ENCODE measurements around the gene STXBP3.

DNA sequence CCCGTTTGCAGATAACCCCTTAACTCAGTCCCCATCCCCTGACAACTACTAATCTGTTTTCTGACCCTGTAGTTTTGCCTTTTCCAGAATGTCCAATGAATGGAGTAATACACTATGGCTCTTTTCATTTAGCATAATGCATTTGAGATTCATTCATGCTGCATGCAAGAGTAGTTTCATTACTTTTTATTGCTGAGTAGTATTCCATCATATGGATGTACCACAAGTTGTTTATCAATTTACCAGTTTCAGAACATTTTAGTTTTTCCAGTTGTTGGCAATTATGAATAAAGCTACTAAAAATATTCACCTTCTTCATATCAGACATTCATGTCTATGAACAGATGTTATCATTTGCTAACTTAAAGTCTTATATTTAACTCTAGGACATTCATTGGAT lies 45.3 kb downstream of the STXBP3 start:
- TF ChIP-seq POLR2A (IDR thresholded peaks at IDR 0.05; ENCODE audit: low read length) (no peak), SREBF2 (IDR thresholded peaks at IDR 0.05) (no peak), FOSL2 (IDR thresholded peaks at IDR 0.05) (no peak), FOSL2 (CRISPR knock-in tag; IDR thresholded peaks at IDR 0.05) (no peak), CHD2 (IDR thresholded peaks at IDR 0.05; ENCODE audit: low read length, partially characterized antibody) (no peak), KDM5A (IDR thresholded peaks at IDR 0.05) (no peak), BHLHE40 (IDR thresholded peaks at IDR 0.05; ENCODE audit: low read depth, low read length) (no peak), SMC3 (IDR thresholded peaks at IDR 0.05) (no peak), JUN (IDR thresholded peaks at IDR 0.05) (no peak), CBX2 (IDR thresholded peaks at IDR 0.05; ENCODE audit: borderline replicate concordance, low read depth) (no peak)
- TF ChIP-seq, protein P1, sequence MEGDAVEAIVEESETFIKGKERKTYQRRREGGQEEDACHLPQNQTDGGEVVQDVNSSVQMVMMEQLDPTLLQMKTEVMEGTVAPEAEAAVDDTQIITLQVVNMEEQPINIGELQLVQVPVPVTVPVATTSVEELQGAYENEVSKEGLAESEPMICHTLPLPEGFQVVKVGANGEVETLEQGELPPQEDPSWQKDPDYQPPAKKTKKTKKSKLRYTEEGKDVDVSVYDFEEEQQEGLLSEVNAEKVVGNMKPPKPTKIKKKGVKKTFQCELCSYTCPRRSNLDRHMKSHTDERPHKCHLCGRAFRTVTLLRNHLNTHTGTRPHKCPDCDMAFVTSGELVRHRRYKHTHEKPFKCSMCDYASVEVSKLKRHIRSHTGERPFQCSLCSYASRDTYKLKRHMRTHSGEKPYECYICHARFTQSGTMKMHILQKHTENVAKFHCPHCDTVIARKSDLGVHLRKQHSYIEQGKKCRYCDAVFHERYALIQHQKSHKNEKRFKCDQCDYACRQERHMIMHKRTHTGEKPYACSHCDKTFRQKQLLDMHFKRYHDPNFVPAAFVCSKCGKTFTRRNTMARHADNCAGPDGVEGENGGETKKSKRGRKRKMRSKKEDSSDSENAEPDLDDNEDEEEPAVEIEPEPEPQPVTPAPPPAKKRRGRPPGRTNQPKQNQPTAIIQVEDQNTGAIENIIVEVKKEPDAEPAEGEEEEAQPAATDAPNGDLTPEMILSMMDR (IDR thresholded peaks at IDR 0.05) = no peak
- TF ChIP-seq, protein P2, sequence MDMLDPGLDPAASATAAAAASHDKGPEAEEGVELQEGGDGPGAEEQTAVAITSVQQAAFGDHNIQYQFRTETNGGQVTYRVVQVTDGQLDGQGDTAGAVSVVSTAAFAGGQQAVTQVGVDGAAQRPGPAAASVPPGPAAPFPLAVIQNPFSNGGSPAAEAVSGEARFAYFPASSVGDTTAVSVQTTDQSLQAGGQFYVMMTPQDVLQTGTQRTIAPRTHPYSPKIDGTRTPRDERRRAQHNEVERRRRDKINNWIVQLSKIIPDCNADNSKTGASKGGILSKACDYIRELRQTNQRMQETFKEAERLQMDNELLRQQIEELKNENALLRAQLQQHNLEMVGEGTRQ (IDR thresholded peaks at IDR 0.05) = no peak
- TF ChIP-seq, protein P3, sequence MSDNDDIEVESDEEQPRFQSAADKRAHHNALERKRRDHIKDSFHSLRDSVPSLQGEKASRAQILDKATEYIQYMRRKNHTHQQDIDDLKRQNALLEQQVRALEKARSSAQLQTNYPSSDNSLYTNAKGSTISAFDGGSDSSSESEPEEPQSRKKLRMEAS (IDR thresholded peaks at IDR 0.05) = no peak
- TF ChIP-seq, protein P4, sequence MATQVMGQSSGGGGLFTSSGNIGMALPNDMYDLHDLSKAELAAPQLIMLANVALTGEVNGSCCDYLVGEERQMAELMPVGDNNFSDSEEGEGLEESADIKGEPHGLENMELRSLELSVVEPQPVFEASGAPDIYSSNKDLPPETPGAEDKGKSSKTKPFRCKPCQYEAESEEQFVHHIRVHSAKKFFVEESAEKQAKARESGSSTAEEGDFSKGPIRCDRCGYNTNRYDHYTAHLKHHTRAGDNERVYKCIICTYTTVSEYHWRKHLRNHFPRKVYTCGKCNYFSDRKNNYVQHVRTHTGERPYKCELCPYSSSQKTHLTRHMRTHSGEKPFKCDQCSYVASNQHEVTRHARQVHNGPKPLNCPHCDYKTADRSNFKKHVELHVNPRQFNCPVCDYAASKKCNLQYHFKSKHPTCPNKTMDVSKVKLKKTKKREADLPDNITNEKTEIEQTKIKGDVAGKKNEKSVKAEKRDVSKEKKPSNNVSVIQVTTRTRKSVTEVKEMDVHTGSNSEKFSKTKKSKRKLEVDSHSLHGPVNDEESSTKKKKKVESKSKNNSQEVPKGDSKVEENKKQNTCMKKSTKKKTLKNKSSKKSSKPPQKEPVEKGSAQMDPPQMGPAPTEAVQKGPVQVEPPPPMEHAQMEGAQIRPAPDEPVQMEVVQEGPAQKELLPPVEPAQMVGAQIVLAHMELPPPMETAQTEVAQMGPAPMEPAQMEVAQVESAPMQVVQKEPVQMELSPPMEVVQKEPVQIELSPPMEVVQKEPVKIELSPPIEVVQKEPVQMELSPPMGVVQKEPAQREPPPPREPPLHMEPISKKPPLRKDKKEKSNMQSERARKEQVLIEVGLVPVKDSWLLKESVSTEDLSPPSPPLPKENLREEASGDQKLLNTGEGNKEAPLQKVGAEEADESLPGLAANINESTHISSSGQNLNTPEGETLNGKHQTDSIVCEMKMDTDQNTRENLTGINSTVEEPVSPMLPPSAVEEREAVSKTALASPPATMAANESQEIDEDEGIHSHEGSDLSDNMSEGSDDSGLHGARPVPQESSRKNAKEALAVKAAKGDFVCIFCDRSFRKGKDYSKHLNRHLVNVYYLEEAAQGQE (IDR thresholded peaks at IDR 0.05) = no peak
